Endodermal cell (in vitro differentiated cells): ENCODE results near the gene SYNCRIP. TPM values are rescaled to one million over a fixed set of nuclear protein-coding genes. Genes with fewer than 3 reads are reported as not detected.

Experiments
- DNase-seq: peaks from one replicate; pipeline ENCODE4 v3.0.0-alpha.2; 2017
- H3K27ac ChIP-seq: 2 replicates; pipeline ENCODE4 v1.5.1; 2013; ENCODE audit warnings: mild to moderate bottlenecking, low read depth, low read length, moderate library complexity
- H3K27me3 ChIP-seq: 2 replicates; pipeline ENCODE4 v1.6.1; 2013; ENCODE audit warnings: mild to moderate bottlenecking, low read length, moderate library complexity; ENCODE audit not compliant: insufficient read depth, control insufficient read depth, poor library complexity, severe bottlenecking
- H3K36me3 ChIP-seq: 2 replicates; pipeline ENCODE4 v1.7.0; 2013; ENCODE audit warnings: mild to moderate bottlenecking, low read length, moderate library complexity; ENCODE audit not compliant: control insufficient read depth, insufficient read depth
- H3K4me1 ChIP-seq: one replicate; pipeline ENCODE4 v1.7.0; 2013; ENCODE audit warnings: low read length; ENCODE audit not compliant: control insufficient read depth, insufficient read depth
- H3K4me3 ChIP-seq: 2 replicates; pipeline ENCODE4 v1.5.1; 2013; ENCODE audit warnings: mild to moderate bottlenecking, low read length, moderate library complexity
- H3K9ac ChIP-seq: 2 replicates; pipeline ENCODE4 v1.6.1; 2013; ENCODE audit warnings: mild to moderate bottlenecking, low read length, moderate library complexity; ENCODE audit not compliant: poor library complexity, severe bottlenecking; ENCODE audit errors: extremely low read depth
- H3K9me3 ChIP-seq: 2 replicates; pipeline ENCODE4 v1.6.1; 2013; ENCODE audit warnings: mild to moderate bottlenecking, low read length, moderate library complexity; ENCODE audit not compliant: control insufficient read depth
- H3K27ac Mint-ChIP-seq: 2 replicates; pipeline ENCODE4 v1.8.0; 2020; ENCODE audit warnings: mixed read lengths
- H3K27me3 Mint-ChIP-seq: 2 replicates; pipeline ENCODE4 v1.8.0; 2021; ENCODE audit warnings: mild to moderate bottlenecking, mixed read lengths; ENCODE audit not compliant: insufficient read depth
- H3K36me3 Mint-ChIP-seq: 2 replicates; pipeline ENCODE4 v1.8.0; 2020; ENCODE audit warnings: low read depth, mixed read lengths
- H3K4me1 Mint-ChIP-seq: 2 replicates; pipeline ENCODE4 v1.8.0; 2020; ENCODE audit warnings: mixed read lengths
- H3K4me3 Mint-ChIP-seq: 2 replicates; pipeline ENCODE4 v1.8.0; 2020; ENCODE audit warnings: mild to moderate bottlenecking, moderate library complexity, mixed read lengths
- H3K9me3 Mint-ChIP-seq: 2 replicates; pipeline ENCODE4 v1.8.0; 2020; ENCODE audit warnings: mild to moderate bottlenecking, mixed read lengths
- WGBS, 2 experiments: methylation state at CpG; one replicate each; pipeline versions ENCODE4 v1.1.5 to v1.1.7; 2013; ENCODE audit warnings: missing lambda C conversion rate in 2 of 2, mixed read lengths in 1 of 2; ENCODE audit not compliant: insufficient coverage in 1 of 2, insufficient read length in 1 of 2; 5-methylcytosine and 5-hydroxymethylcytosine counted together
- total RNA-seq, 2 donors: library from RNA; stranded (reverse); fragmentation: NEBNext Ultra II Directional in 1 of 2; extraction: Animal tissue kit (Norgen Biotek cat#: 25700) in 1 of 2; gene quantifications; 2 replicates in 1 of 2; 3 replicates in 1 of 2; pipeline ENCODE4 v1.2.1, GENCODE V29; 2021
- TF ChIP-seq, protein P1 (sequence below): fragments of 200-600 bp; sonication (generic); conservative IDR thresholded peaks from 2 replicates; pipeline ENCODE4 v1.5.0; 2021; ENCODE audit warnings: antibody characterized with exemption, mild to moderate bottlenecking

The SYNCRIP gene
- total RNA-seq, 2 donors from 2014 or later: 121 to 123 TPM

DNA sequence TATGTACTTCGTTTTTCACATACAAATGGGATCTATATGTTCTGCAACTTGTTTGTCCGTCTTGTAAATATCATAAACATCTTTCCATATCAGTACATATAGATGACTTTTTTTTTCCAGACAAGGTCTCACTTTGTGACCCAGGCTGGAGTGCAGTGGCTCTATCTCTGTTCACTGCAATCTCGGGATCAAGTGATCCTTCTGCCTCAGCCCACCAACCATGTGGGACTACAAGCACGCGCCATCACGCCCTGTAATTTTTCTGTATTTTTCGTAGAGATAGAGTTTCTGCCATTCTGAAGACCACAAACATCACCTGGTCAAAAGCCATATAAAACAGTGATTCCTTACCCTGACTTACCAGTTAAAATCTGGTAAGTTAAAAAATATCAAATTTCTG is 37.7 kb upstream of the SYNCRIP start:
- Histone ChIP-seq H3K27ac (no peak overlapping the region), H3K9ac (no peak overlapping the region), H3K4me1 (no peaks in the 10 kb centered on the region), H3K9me3 (peaks cover 5% of the 10 kb centered on the region), H3K27me3 (no peaks in the 10 kb centered on the region), H3K36me3 (peaks cover 22% of the 10 kb centered on the region), H3K4me3 (peak overlapping the region; percentile 96)
- Mint-ChIP-seq H3K4me1 (peaks cover 14% of the 10 kb centered on the region), H3K27me3 (no peaks in the 10 kb centered on the region), H3K36me3 (peaks cover 30% of the 10 kb centered on the region), H3K4me3 (no peak overlapping the region), H3K27ac (no peak overlapping the region), H3K9me3 (peaks cover 3% of the 10 kb centered on the region)
- no peak for DNase-seq
- TF ChIP-seq, protein P1, sequence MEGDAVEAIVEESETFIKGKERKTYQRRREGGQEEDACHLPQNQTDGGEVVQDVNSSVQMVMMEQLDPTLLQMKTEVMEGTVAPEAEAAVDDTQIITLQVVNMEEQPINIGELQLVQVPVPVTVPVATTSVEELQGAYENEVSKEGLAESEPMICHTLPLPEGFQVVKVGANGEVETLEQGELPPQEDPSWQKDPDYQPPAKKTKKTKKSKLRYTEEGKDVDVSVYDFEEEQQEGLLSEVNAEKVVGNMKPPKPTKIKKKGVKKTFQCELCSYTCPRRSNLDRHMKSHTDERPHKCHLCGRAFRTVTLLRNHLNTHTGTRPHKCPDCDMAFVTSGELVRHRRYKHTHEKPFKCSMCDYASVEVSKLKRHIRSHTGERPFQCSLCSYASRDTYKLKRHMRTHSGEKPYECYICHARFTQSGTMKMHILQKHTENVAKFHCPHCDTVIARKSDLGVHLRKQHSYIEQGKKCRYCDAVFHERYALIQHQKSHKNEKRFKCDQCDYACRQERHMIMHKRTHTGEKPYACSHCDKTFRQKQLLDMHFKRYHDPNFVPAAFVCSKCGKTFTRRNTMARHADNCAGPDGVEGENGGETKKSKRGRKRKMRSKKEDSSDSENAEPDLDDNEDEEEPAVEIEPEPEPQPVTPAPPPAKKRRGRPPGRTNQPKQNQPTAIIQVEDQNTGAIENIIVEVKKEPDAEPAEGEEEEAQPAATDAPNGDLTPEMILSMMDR: no peak
- WGBS, 2 experiments: 84 to 92% methylated on average over 3 to 7 of the region's 7 CpGs

DNA sequence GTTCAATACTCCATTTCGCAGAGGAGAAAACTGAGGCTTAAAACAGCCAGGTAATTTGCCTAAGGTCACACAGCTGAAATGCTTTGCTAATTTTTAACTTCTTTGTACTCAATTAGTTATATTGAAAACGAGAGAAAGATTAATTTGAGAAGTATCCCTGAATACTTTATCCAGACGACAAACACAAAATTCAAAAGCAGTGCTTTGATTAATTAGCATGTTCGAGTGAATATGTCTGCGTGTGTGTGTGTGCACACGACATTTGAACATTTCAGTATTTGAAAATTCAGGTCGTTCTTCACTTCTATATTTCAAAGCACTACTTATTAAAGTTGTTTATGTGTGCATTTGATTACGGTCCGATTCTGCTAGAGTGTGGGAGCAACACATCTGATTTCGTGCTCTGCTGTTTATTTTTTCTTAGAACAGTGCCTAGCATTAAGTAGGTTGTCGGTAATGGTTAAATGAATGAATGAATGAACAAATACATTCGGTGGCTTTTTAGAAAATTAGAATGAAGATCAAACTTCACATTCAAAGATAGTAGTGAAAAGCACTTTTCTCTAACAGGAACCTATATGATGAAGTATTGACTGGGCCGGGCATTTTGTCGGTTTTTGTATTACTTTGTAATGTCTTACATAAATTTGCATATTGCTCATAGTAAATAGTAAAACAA is 36.9 kb upstream of the SYNCRIP start:
- 23 to 58% methylated on average over 3 to 12 of the region's 14 CpGs for WGBS, 2 experiments
- Mint-ChIP-seq H3K4me1 (peaks cover 14% of the 10 kb centered on the region), H3K9me3 (peaks cover 3% of the 10 kb centered on the region), H3K36me3 (peaks cover 32% of the 10 kb centered on the region), H3K4me3 (peak overlapping the region; percentile 100), H3K27me3 (no peaks in the 10 kb centered on the region), H3K27ac (peak overlapping the region; percentile 93)
- Histone ChIP-seq H3K9me3 (peaks cover 5% of the 10 kb centered on the region), H3K9ac (peak overlapping the region; percentile 87), H3K4me1 (no peaks in the 10 kb centered on the region), H3K4me3 (peak overlapping the region; percentile 96), H3K27me3 (no peaks in the 10 kb centered on the region), H3K36me3 (peaks cover 30% of the 10 kb centered on the region), H3K27ac (peak overlapping the region; percentile 89)
- TF ChIP-seq, protein P1: no peak
- DNase-seq: no peak

DNA sequence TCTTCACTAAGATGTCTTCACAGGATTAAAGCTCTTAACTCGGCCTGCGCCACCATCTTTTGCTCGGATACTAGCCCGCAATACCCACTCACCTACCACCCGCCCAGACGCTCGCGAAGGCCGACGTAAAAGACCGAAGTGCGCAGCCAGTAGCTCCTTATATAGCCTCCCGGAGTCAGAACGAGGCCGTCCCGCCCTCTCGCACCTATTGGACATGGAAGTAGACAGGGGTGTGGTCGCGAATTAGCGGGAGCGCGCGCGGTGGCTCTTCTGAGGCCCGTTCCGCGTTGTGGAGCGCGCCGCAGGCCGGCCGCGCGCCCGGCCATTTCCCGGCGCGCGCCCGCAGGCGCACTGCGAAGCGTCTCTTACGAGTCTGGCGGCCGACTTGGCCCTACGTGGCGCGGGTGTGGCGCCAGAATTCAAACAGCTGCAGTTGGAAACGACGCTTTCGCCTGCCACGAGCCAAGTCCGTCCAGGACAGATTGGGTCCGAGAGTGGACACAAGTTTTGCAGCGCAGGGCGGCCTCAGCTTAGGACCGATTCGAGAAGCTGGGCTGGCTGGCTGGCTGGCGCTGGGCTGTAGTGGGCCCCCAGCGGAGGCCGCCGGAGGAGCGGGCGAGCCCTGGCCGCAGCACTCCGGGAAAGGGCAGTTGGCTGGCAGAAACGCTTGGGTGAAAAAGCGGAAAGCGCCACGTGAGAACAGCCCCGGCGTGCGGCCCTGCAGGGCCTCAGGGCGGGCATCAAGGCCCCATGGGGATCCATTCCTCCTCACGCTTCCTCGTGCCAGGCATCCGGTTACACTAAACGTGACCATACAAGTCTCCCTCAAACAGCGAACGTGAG is 36.1 kb upstream of the SYNCRIP start:
- H3K36me3 Mint-ChIP-seq: peaks cover 32% of the 10 kb centered on the region
- H3K4me1 Mint-ChIP-seq: peaks cover 14% of the 10 kb centered on the region
- WGBS, 2 experiments: 0 to 1% methylated on average over 31 to 82 of the region's 82 CpGs
- Histone ChIP-seq H3K4me3 (peak overlapping the region; percentile 96), H3K9me3 (peaks cover 5% of the 10 kb centered on the region), H3K4me1 (no peaks in the 10 kb centered on the region), H3K27me3 (no peaks in the 10 kb centered on the region), H3K9ac (peak overlapping the region; percentile 99), H3K36me3 (peaks cover 38% of the 10 kb centered on the region), H3K27ac (peak overlapping the region; percentile 89)
- DNase-seq: peak; percentile 99
- H3K4me3 Mint-ChIP-seq: peak overlapping the region; percentile 100
- no peaks in the 10 kb centered on the region for H3K27me3 Mint-ChIP-seq
- TF ChIP-seq, protein P1: peak; percentile 46
- peak overlapping the region; percentile 99 for H3K27ac Mint-ChIP-seq
- peaks cover 3% of the 10 kb centered on the region for H3K9me3 Mint-ChIP-seq
